ENCODE data around the gene APBB3. TPM values are rescaled to one million over a fixed set of nuclear protein-coding genes. Genes with fewer than 3 reads are reported as not detected.

Gene APBB3
- total and polyA plus RNA-seq, 11 donors = 3.6 to 23.1 (median 11.4) TPM

GRCh38 chr5:140540227-140540626, 24.2 kb downstream of the APBB3 start:
- whole genome bisulfite sequencing, 4 donors = 97 to 100% (median 97%) methylated on average over 1 of the region's 1 CpG
- Histone ChIP-seq H3K9me3 (no peaks in the 10 kb centered on the region), H3K4me3 (no peak overlapping the region), H3K4me1 (peaks cover 0 to 13% (median 0%) of the 10 kb centered on the region in 12 donors), H3K27me3 (no peaks in the 10 kb centered on the region), H3K27ac (no peak overlapping the region), H3K36me3 (peaks cover 0 to 100% (median 97%) of the 10 kb centered on the region in 9 donors)
- ATAC-seq (no peak), DNase-seq (no peak)
- intact Hi-C loops (cut with DNase I) = no loop called here
- TF ChIP-seq CTCF (IDR thresholded peaks at IDR 0.05) (no peak), POLR2A (IDR thresholded peaks at IDR 0.05) (no peak)

- DNase-seq (no peak), ATAC-seq (no peak)
- intact Hi-C loops (cut with DNase I) = loop anchor here in 1 of 10 donors (10.0 kb wide), 1 partner anchor 89 kb away; no protein-coding TSS in a partner anchor
- Histone ChIP-seq H3K27ac (no peak overlapping the region), H3K36me3 (peaks cover 2 to 78% (median 64%) of the 10 kb centered on the region in 9 donors), H3K4me1 (no peaks in the 10 kb centered on the region), H3K4me3 (no peak overlapping the region), H3K27me3 (no peaks in the 10 kb centered on the region), H3K9me3 (no peaks in the 10 kb centered on the region)
- TF ChIP-seq POLR2A (IDR thresholded peaks at IDR 0.05) (no peak), CTCF (IDR thresholded peaks at IDR 0.05) (no peak)
- 89 to 92% (median 90%) methylated on average over 2 of the region's 2 CpGs for WGBS, 4 donors
Measured at GRCh38 chr5:140524003-140524402, 40.4 kb downstream of the APBB3 start.

GRCh38 chr5:140513124-140513523, 51.3 kb downstream of the APBB3 start:
- H3K9me3 ChIP-seq = no peaks in the 10 kb centered on the region
- 97% methylated on average over 2 of the region's 2 CpGs for WGBS, 4 donors

GRCh38 chr5:140509898-140510297, 54.5 kb downstream of the APBB3 start:
- Histone ChIP-seq H3K9me3 (no peaks in the 10 kb centered on the region), H3K4me3 (no peak overlapping the region), H3K27me3 (no peaks in the 10 kb centered on the region), H3K4me1 (no peaks in the 10 kb centered on the region), H3K36me3 (peaks cover 0 to 100% (median 98%) of the 10 kb centered on the region in 9 donors), H3K27ac (no peak overlapping the region)
- intact Hi-C loops (cut with DNase I) = loop anchor here in 1 of 10 donors (5.0 kb wide), 1 partner anchor 63 kb away; no protein-coding TSS in a partner anchor
- no peak for DNase-seq
- no peak for ATAC-seq
- WGBS, 4 donors = 38 to 48% (median 47%) methylated on average over 4 of the region's 4 CpGs
- TF ChIP-seq POLR2A (IDR thresholded peaks at IDR 0.05) = no peak

More at GRCh38 chr5:140513124-140513523, 51.3 kb downstream of the APBB3 start:
- Histone ChIP-seq H3K27me3 (no peaks in the 10 kb centered on the region), H3K4me1 (no peaks in the 10 kb centered on the region), H3K4me3 (no peak overlapping the region), H3K27ac (no peak overlapping the region), H3K36me3 (peaks cover 0 to 79% (median 78%) of the 10 kb centered on the region in 9 donors)
- TF ChIP-seq CTCF (IDR thresholded peaks at IDR 0.05) (no peak), POLR2A (IDR thresholded peaks at IDR 0.05) (no peak)
- intact Hi-C loops (cut with DNase I) = loop anchor here in 1 of 10 donors (5.0 kb wide), 1 partner anchor 66 kb away; no protein-coding TSS in a partner anchor
- DNase-seq = no peak
- no peak for ATAC-seq

Small RNAs within 50 kb of the gene (microRNA-seq; reads per million reads assigned to microRNA genes)
- gene MIR6831 = 0 to 0.06 (median 0) reads per million in 4 donors

Other genes starting within 250 kb of the APBB3 start
- gene HBEGF, start 218.0 kb downstream of the APBB3 start, total RNA-seq = 10 to 100 TPM; 23.6 to 60.1 (median 34.9) TPM
- gene HBEGF, start 218.0 kb downstream of the APBB3 start, polyA plus RNA-seq = 10 to 100 TPM; 18.2 to 50.7 TPM
- gene SLC4A9, start 204.4 kb downstream of the APBB3 start, total RNA-seq = under 1 TPM in 4 of 9 donors, not detected in 5; 0.08 to 0.20 (median 0.15) TPM
- gene SLC4A9, start 204.4 kb downstream of the APBB3 start, polyA plus RNA-seq = under 1 TPM in 1 of 2 donors, not detected in 1; 0.08 TPM
- gene ANKHD1, start 162.8 kb downstream of the APBB3 start, total RNA-seq = 10 to 100 TPM; 49.5 to 78.8 (median 63.6) TPM
- 10 to 100 TPM; 41.4 to 48.3 TPM for gene ANKHD1, start 162.8 kb downstream of the APBB3 start, polyA plus RNA-seq
- 10 to 100 TPM in 6 of 9 donors, 1 to 10 TPM in 3; 4.7 to 34.9 (median 14.6) TPM for gene EIF4EBP3, start 16.9 kb downstream of the APBB3 start, total RNA-seq
- 10 to 100 TPM in 1 of 2 donors, 1 to 10 TPM in 1; 8.5 to 33.3 TPM for gene EIF4EBP3, start 16.9 kb downstream of the APBB3 start, polyA plus RNA-seq
- 10 to 100 TPM; 22.4 to 38.1 (median 28.1) TPM for gene SRA1, start 7.1 kb downstream of the APBB3 start, total RNA-seq
- 10 to 100 TPM; 32.1 to 36.5 TPM for gene SRA1, start 7.1 kb downstream of the APBB3 start, polyA plus RNA-seq
- 10 to 100 TPM; 55.5 to 92.1 (median 75.9) TPM for gene SLC35A4, start 230 bp upstream of the APBB3 start, total RNA-seq
- gene SLC35A4, start 230 bp upstream of the APBB3 start, polyA plus RNA-seq = 100 to 1,000 TPM in 1 of 2 donors, 10 to 100 TPM in 1; 39.2 to 118 TPM
- 100 to 1,000 TPM in 2 of 9 donors, 10 to 100 TPM in 7; 16.6 to 220 (median 26.7) TPM for gene CD14, start 68.6 kb upstream of the APBB3 start, total RNA-seq
- 10 to 100 TPM in 1 of 2 donors, 1 to 10 TPM in 1; 9.9 to 20.3 TPM for gene CD14, start 68.6 kb upstream of the APBB3 start, polyA plus RNA-seq
- gene TMCO6, start 74.9 kb upstream of the APBB3 start, total RNA-seq = 10 to 100 TPM in 1 of 9 donors, 1 to 10 TPM in 8; 2.2 to 11.7 (median 3.3) TPM
- gene TMCO6, start 74.9 kb upstream of the APBB3 start, polyA plus RNA-seq = 1 to 10 TPM; 3.9 to 8.7 TPM
- gene NDUFA2, start 83.0 kb upstream of the APBB3 start, total RNA-seq = 100 to 1,000 TPM in 8 of 9 donors, 10 to 100 TPM in 1; 84.0 to 156 (median 115) TPM
- gene NDUFA2, start 83.0 kb upstream of the APBB3 start, polyA plus RNA-seq = 100 to 1,000 TPM; 205 to 550 TPM
- 100 to 1,000 TPM in 2 of 9 donors, 10 to 100 TPM in 7; 60.9 to 147 (median 79.0) TPM for gene IK, start 83.2 kb upstream of the APBB3 start, total RNA-seq
- 10 to 100 TPM; 54.4 to 97.6 TPM for gene IK, start 83.2 kb upstream of the APBB3 start, polyA plus RNA-seq
- 10 to 100 TPM in 8 of 9 donors, 1 to 10 TPM in 1; 9.6 to 17.5 (median 12.2) TPM for gene WDR55, start 100.3 kb upstream of the APBB3 start, total RNA-seq
- gene WDR55, start 100.3 kb upstream of the APBB3 start, polyA plus RNA-seq = 10 to 100 TPM; 11.0 to 19.3 TPM
- under 1 TPM in 7 of 9 donors, not detected in 2; 0.16 to 0.75 (median 0.51) TPM for gene DND1, start 109.0 kb upstream of the APBB3 start, total RNA-seq
- gene DND1, start 109.0 kb upstream of the APBB3 start, polyA plus RNA-seq = under 1 TPM; 0.53 to 0.95 TPM
- 10 to 100 TPM; 31.3 to 43.9 (median 36.0) TPM for gene HARS1, start 126.8 kb upstream of the APBB3 start, total RNA-seq
- gene HARS1, start 126.8 kb upstream of the APBB3 start, polyA plus RNA-seq = 10 to 100 TPM; 45.3 to 58.6 TPM
- gene HARS2, start 126.9 kb upstream of the APBB3 start, total RNA-seq = 10 to 100 TPM; 20.0 to 31.7 (median 24.6) TPM
- gene HARS2, start 126.9 kb upstream of the APBB3 start, polyA plus RNA-seq = 10 to 100 TPM; 17.4 to 31.3 TPM
- 10 to 100 TPM; 25.0 to 39.5 (median 33.9) TPM for gene ZMAT2, start 135.8 kb upstream of the APBB3 start, total RNA-seq
- gene ZMAT2, start 135.8 kb upstream of the APBB3 start, polyA plus RNA-seq = 10 to 100 TPM; 56.0 to 72.9 TPM
- gene PCDHA1, start 221.5 kb upstream of the APBB3 start, total RNA-seq = under 1 TPM in 1 of 9 donors, not detected in 8; 0.08 TPM
- gene PCDHA1, start 221.5 kb upstream of the APBB3 start, polyA plus RNA-seq = not detected
- gene PCDHA2, start 230.3 kb upstream of the APBB3 start, total RNA-seq = under 1 TPM in 1 of 9 donors, not detected in 8; 0.07 TPM
- gene PCDHA2, start 230.3 kb upstream of the APBB3 start, polyA plus RNA-seq = under 1 TPM in 1 of 2 donors, not detected in 1; 0.01 TPM
- under 1 TPM in 8 of 9 donors, not detected in 1; 0.07 to 0.39 (median 0.22) TPM for gene PCDHA3, start 236.5 kb upstream of the APBB3 start, total RNA-seq
- under 1 TPM in 1 of 2 donors, not detected in 1; 0.01 TPM for gene PCDHA3, start 236.5 kb upstream of the APBB3 start, polyA plus RNA-seq
- under 1 TPM in 6 of 9 donors, not detected in 3; 0.02 to 0.21 (median 0.13) TPM for gene PCDHA4, start 242.5 kb upstream of the APBB3 start, total RNA-seq
- gene PCDHA4, start 242.5 kb upstream of the APBB3 start, polyA plus RNA-seq = under 1 TPM in 1 of 2 donors, not detected in 1; 0.03 TPM

All from heart left ventricle (tissue), 16 donors.